Keratinocyte (primary cell): ENCODE data around the gene NLK. TPM values are rescaled to one million over a fixed set of nuclear protein-coding genes. Genes with fewer than 3 reads are reported as not detected.

Experiments
- DNase-seq: peaks from one replicate; pipeline ENCODE4 v3.0.0-alpha.2; 2011; ENCODE audit warnings: low read depth, missing footprints, low spot score
- FAIRE-seq: peaks from 2 replicates; lab custom pipeline; 2011; peaks lifted over from hg19 to GRCh38; lab: Jason Lieb, UNC
- H2AFZ ChIP-seq: 2 replicates; pipeline ENCODE4 v1.6.0; 2012; ENCODE audit warnings: low read length, control low read depth, inconsistent platforms; ENCODE audit not compliant: control insufficient read depth
- H3K27ac ChIP-seq: 2 replicates; pipeline ENCODE4 v1.5.1; 2011; ENCODE audit warnings: low read length; ENCODE audit not compliant: control insufficient read depth, insufficient read depth
- H3K27me3 ChIP-seq: 3 replicates; pipeline ENCODE4 v1.6.0; 2011; ENCODE audit warnings: low read length; ENCODE audit not compliant: control insufficient read depth, insufficient read depth; ENCODE audit errors: extremely low read depth
- H3K36me3 ChIP-seq, 2 experiments: 2 replicates in 1 of 2; 3 replicates in 1 of 2; pipeline ENCODE4 v1.5.1; 2011; ENCODE audit warnings: low read length in 2 of 2, mild to moderate bottlenecking in 1 of 2; ENCODE audit not compliant: control insufficient read depth in 2 of 2, insufficient read depth in 2 of 2; ENCODE audit errors: extremely low read depth in 1 of 2
- H3K4me1 ChIP-seq: 3 replicates; pipeline ENCODE4 v1.5.1; 2011; ENCODE audit warnings: low read length; ENCODE audit not compliant: control insufficient read depth, insufficient read depth; ENCODE audit errors: extremely low read depth
- H3K4me2 ChIP-seq: 3 replicates; pipeline ENCODE4 v1.6.0; 2011; ENCODE audit warnings: low read depth, low read length; ENCODE audit not compliant: control insufficient read depth, insufficient read depth; ENCODE audit errors: extremely low read depth
- H3K4me3 ChIP-seq, 3 experiments: fragments of 200-600 bp in 1 of 3; sonication (generic) in 1 of 3; 2 replicates in 2 of 3; 3 replicates in 1 of 3; pipeline ENCODE4 v1.5.1; 2011 to 2016; ENCODE audit warnings: low read length in 3 of 3, mild to moderate bottlenecking in 3 of 3, control low read depth in 2 of 3, inconsistent platforms in 1 of 3, low read depth in 1 of 3, mixed read lengths in 1 of 3, mixed run types in 1 of 3, moderate library complexity in 1 of 3; ENCODE audit not compliant: control insufficient read depth in 2 of 3, insufficient read depth in 2 of 3; ENCODE audit errors: extremely low read depth in 1 of 3
- H3K79me2 ChIP-seq: 2 replicates; pipeline ENCODE4 v1.6.0; 2012; ENCODE audit warnings: low read length; ENCODE audit not compliant: control insufficient read depth, insufficient read depth
- H3K9ac ChIP-seq: 3 replicates; pipeline ENCODE4 v1.6.0; 2011; ENCODE audit warnings: low read length; ENCODE audit not compliant: control insufficient read depth, insufficient read depth; ENCODE audit errors: extremely low read depth
- H3K9me1 ChIP-seq: 3 replicates; pipeline ENCODE4 v1.6.0; 2011; ENCODE audit warnings: low read length; ENCODE audit not compliant: control insufficient read depth, insufficient read depth; ENCODE audit errors: extremely low read depth
- H3K9me3 ChIP-seq: 2 replicates; pipeline ENCODE4 v1.5.1; 2012; ENCODE audit warnings: low read depth, low read length; ENCODE audit not compliant: control insufficient read depth
- H4K20me1 ChIP-seq: 3 replicates; pipeline ENCODE4 v1.6.0; 2011; ENCODE audit warnings: low read length; ENCODE audit not compliant: control insufficient read depth, insufficient read depth; ENCODE audit errors: extremely low read depth
- CTCF ChIP-seq, 3 experiments: IDR thresholded peaks in 1 of 3; conservative IDR thresholded peaks in 1 of 3; optimal IDR thresholded peaks in 1 of 3; 2 replicates in 2 of 3; 3 replicates in 1 of 3; pipeline versions ENCODE3 to v1.5.1; 2011; ENCODE audit warnings: low read length in 3 of 3, mild to moderate bottlenecking in 3 of 3, moderate library complexity in 2 of 3, control low read depth in 1 of 3, inconsistent platforms in 1 of 3; ENCODE audit not compliant: insufficient read depth in 2 of 3; ENCODE audit errors: extremely low read depth in 1 of 3
- EZH2 ChIP-seq: IDR thresholded peaks from one replicate; pipeline ENCODE4 v1.6.1; 2012; ENCODE audit warnings: inconsistent platforms, mild to moderate bottlenecking, low read length, moderate library complexity
- dilution Hi-C: fragments of 300-500 bp; cut with MboI; formaldehyde crosslinking; loops from one replicate; pipeline ENCODE4 v1.7.0; 2020; ENCODE audit warnings: low sequenced_read_pairs; ENCODE audit not compliant: extremely low pct_ligation_motif_present
- polyA plus RNA-seq, 5 experiments: library from polyadenylated mRNA; depleted of rRNA in 3 of 5; stranded (reverse) in 3 of 5; stranded (forward) in 1 of 5; unstranded in 1 of 5; fragments of >200 nt; gene quantifications; 1 replicate in 1 of 5; 2 replicates in 3 of 5; 3 replicates in 1 of 5; pipeline versions ENCODE4 v1.2.1 to v1.2.3, GENCODE V29; 2011 to 2012; ENCODE audit warnings: missing spikeins in 2 of 5, low read depth in 1 of 5, low replicate concordance in 1 of 5

NLK gene
- polyA plus RNA-seq, 1 donor (not counting 4 experiments of a cell fraction or from before 2014, with no cell fraction given), result 20.9 TPM

DNA sequence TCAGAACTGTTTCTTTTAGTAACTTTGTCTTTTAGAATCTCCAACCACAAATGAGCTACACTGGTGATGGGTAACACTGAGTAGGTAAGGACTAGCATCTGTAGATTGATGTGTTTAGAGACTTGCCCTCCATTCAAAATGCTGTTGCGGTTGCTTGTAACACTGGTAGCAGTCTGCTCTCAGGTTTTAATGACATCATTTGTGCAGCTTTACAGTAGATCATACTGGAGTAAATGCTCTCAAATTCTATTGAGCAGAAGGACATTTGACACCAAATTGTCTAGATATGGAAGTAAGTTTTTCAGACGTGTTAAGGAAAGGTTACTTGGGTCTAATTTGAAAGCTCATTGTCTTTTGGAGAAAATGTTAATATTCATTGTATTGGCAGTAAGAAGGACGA, 98.8 kb downstream of the NLK start:
- Histone ChIP-seq H3K27ac (no peak overlapping the region), H3K79me2 (no peaks in the 10 kb centered on the region), H3K9me3 (no peaks in the 10 kb centered on the region), H3K4me3 (no peak overlapping the region), H2AFZ (no peak overlapping the region), H3K36me3 (peaks cover 1 to 7% of the 10 kb centered on the region in 2 experiments), H3K9ac (no peak overlapping the region), H3K4me1 (no peaks in the 10 kb centered on the region), H3K4me2 (no peak overlapping the region), H4K20me1 (no peaks in the 10 kb centered on the region), H3K27me3 (no peaks in the 10 kb centered on the region), H3K9me1 (no peaks in the 10 kb centered on the region)
- TF ChIP-seq EZH2 (no peak), CTCF (optimal IDR thresholded peaks at IDR 0.05 in 1 of 3, IDR thresholded peaks at IDR 0.05 in 1 of 3, conservative IDR thresholded peaks at IDR 0.05 in 1 of 3; ENCODE audit: extremely low read depth in 1 of 3, insufficient read depth in 2 of 3, low read length in 3 of 3) (no peak)
- FAIRE-seq, result no peak
- DNase-seq, result no peak
- dilution Hi-C loops, result no loop called here

DNA sequence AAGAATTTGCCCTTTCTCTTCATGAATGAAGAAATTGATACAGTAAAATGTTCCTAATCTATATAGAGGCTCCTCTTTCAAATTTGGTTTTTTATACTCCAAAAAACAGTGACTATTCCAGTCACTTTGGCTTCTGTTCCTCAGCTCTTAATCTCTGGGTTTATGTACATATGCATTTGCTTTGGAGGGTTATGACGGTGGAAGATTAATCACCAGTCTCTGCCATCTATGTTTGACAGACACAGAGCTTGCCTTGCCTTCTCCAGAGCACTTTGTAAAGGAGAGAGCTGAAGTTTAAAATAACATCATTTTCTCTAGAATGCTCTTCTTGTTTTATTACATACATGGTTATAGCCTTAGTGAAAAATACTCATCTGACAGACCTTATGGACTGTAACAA, 99.3 kb downstream of the NLK start:
- no peak for FAIRE-seq
- dilution Hi-C loops, result no loop called here

More for the DNA sequence above, 99.3 kb downstream of the NLK start:
- no peak for DNase-seq
- Histone ChIP-seq H3K4me1 (no peaks in the 10 kb centered on the region), H3K4me3 (no peak overlapping the region), H3K27me3 (no peaks in the 10 kb centered on the region), H3K79me2 (no peaks in the 10 kb centered on the region), H4K20me1 (no peaks in the 10 kb centered on the region), H3K9me1 (no peaks in the 10 kb centered on the region), H3K36me3 (peaks cover 1 to 4% of the 10 kb centered on the region in 2 experiments), H3K9me3 (no peaks in the 10 kb centered on the region), H3K27ac (no peak overlapping the region), H3K4me2 (no peak overlapping the region), H3K9ac (no peak overlapping the region), H2AFZ (no peak overlapping the region)
- no peak for TF ChIP-seq EZH2
- TF ChIP-seq CTCF (optimal IDR thresholded peaks at IDR 0.05 in 1 of 3, IDR thresholded peaks at IDR 0.05 in 1 of 3, conservative IDR thresholded peaks at IDR 0.05 in 1 of 3; ENCODE audit: extremely low read depth in 1 of 3, insufficient read depth in 2 of 3, low read length in 3 of 3), result no peak
